TTC549 (cell line): ENCODE measurements around the gene TNFRSF25.

Experiments used
- FAIRE-seq: peaks from 2 replicates; lab custom pipeline; 2012; peaks lifted over from hg19 to GRCh38; lab: Jason Lieb, UNC

The TNFRSF25 gene

DNA sequence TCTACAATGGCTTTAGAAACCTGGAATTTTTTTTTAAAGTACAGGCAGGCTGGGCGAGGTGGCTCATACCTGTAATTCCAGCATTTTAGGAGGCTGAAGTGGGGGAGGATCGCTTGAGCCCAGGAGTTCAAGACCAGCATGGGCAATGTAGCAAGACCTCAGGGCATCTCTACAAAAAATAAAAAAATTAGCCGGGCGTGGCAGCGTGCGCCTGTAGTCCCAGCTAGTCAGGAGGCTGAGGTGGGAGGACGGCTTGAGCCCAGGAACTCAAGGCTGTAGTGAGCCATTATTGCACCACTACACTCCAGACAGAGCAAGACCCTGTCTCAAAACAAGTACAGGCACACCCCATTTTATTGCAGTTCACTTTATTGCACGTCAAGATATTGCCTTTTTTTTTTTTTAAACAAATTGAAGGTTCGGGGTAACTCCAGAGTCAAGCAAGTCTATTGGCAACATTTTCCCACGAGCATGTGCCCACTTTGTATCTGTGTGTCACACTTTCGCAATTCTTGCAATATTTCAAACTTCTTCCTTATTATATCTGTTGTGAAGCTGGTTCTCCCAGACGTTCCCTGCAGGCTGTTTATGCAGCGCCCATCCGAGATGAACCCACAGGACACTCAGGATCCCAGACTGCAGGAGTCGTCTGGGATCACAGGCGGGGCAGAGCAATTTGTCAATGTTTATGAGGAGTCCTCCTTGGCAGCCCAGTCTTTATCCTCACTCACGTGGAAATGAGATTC, 50.9 kb downstream of the TNFRSF25 start:
- no peak for FAIRE-seq

DNA sequence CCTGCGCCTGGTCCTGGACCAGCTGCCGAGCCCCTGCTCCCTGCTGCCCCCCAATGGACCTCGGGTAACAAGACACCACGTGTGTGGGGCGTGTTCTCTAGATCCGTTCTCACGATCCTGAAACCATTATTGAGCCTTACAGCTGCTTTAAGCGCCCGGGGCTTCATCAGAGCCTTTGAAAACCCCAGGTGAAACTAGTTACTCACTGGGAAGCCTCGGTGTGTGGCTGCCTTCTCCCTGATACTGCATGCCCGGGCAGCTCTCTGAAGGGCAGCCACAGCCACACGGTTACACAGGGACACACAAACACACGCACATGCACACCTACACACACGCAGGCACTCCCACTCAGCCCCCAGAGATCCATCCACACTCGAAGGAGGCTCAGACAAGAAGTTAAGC, 51.5 kb downstream of the TNFRSF25 start:
- FAIRE-seq, result no peak

DNA sequence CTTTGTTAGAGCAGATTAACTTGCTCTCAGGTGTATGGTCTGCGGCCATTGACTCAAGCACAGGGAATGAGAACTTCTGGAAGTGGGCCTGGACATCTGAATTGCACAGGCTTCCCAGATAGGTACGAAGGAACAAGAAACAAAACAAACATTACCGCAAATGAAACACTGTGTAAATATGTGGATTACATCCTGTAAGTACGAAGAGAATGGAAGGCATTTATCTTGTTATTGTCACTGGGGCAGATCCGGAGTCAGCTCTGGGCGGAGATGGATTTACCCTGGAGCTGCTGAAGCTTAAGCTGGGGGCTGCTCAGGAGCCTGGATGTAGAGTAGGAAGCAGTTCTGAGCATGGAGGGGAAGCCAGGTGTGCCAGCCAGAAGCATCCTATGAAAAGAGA, 53.1 kb downstream of the TNFRSF25 start:
- no peak for FAIRE-seq
